Measurements from ENCODE around the gene USP9X.
"Not testable (repeated sequence)": the region's sequence is repeated elsewhere in the genome, so short reads cannot be mapped to it uniquely, and the experiment has no call there.

USP9X gene

DNA sequence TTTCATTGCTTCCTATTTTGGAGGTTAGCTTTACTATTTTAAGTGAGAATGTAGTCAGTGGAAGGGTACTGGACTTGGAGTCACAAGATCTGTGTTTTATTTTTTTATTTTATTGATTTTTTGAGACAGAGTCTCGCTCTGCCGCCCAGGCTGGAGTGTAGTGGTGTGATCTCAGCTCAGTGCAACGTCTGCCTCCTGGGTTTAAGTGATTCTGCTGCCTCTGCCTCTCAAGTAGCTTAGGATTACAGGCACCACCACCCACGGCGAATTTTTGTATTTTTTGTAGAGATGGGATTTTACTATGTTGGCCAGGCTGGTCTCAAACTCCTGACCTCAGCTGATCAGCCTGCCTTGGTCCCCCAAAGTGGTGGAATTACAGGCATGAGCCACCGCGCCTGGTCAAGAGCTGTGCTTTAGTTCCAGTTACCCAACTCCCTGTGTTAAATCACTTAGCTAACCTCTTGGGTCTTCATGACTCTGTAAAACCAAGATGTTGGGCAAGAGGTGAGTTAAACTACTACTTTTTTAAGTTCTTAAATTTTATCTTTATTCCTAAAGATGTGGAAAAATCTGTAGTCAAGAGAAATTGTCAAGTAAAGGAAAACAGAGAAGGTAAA, 11.2 kb downstream of the USP9X start:
- TF ChIP-seq SUZ12 (IDR thresholded peaks at IDR 0.05; ENCODE audit: extremely low read depth, insufficient read depth, insufficient read length) (no peak), ZNF274 (IDR thresholded peaks at IDR 0.05; ENCODE audit: low read depth, low read length) (no peak), YY1 (IDR thresholded peaks at IDR 0.05; ENCODE audit: insufficient read depth, insufficient read length) (no peak)
- Histone ChIP-seq H3K9me3 (ENCODE audit: insufficient read depth, low read length) (no peaks in the 10 kb centered on the region), H3K9ac (ENCODE audit: insufficient read length, low read depth) (no peak overlapping the region), H3K36me3 (ENCODE audit: insufficient read depth, insufficient read length, low read length) (peaks cover 3% of the 10 kb centered on the region), H3K4me1 (ENCODE audit: insufficient read depth, insufficient read length) (peaks cover 4% of the 10 kb centered on the region), H3K4me3 (ENCODE audit: insufficient read length, low read depth) (no peak overlapping the region), H3K27me3 (ENCODE audit: insufficient read depth, insufficient read length) (no peaks in the 10 kb centered on the region)
- DNase-seq (ENCODE audit: low read depth, low spot score): no peak

DNA sequence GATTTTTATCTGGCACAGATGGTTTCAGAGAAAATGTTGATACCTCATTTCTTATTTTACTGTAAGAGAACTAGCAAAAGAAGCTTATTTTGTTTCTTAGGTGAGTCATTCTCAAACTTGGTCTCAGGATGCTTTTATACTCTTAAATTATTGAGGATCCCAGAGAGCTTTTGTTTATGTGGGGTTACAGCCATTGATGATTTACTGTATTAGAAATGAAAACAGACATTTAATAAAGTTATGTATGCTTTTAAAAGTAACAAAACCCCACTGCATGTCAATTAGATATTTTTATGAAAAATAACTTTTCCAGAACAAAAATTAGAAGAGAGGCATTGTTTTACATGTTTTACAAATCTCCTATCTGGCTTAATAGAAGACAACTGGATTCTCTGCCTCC, 12.1 kb downstream of the USP9X start:
- no peaks in the 10 kb centered on the region for H3K9me3 ChIP-seq (ENCODE audit: insufficient read depth, low read length)
- peaks cover 3% of the 10 kb centered on the region for H3K36me3 ChIP-seq (ENCODE audit: insufficient read depth, insufficient read length, low read length)
- no peaks in the 10 kb centered on the region for H3K27me3 ChIP-seq (ENCODE audit: insufficient read depth, insufficient read length)
- no peak overlapping the region for H3K4me3 ChIP-seq (ENCODE audit: insufficient read length, low read depth)
- no peak overlapping the region for H3K9ac ChIP-seq (ENCODE audit: insufficient read length, low read depth)
- TF ChIP-seq ZNF274 (IDR thresholded peaks at IDR 0.05; ENCODE audit: low read depth, low read length) (no peak), SUZ12 (IDR thresholded peaks at IDR 0.05; ENCODE audit: extremely low read depth, insufficient read depth, insufficient read length) (no peak), YY1 (IDR thresholded peaks at IDR 0.05; ENCODE audit: insufficient read depth, insufficient read length) (no peak)
- H3K4me1 ChIP-seq (ENCODE audit: insufficient read depth, insufficient read length): no peaks in the 10 kb centered on the region
- no peak for DNase-seq (ENCODE audit: low read depth, low spot score)

- H3K9me3 ChIP-seq (ENCODE audit: insufficient read depth, low read length): no peaks in the 10 kb centered on the region
- TF ChIP-seq SUZ12 (IDR thresholded peaks at IDR 0.05; ENCODE audit: extremely low read depth, insufficient read depth, insufficient read length) (no peak), ZNF274 (IDR thresholded peaks at IDR 0.05; ENCODE audit: low read depth, low read length) (no peak), YY1 (IDR thresholded peaks at IDR 0.05; ENCODE audit: insufficient read depth, insufficient read length) (no peak)
- no peak overlapping the region for H3K4me3 ChIP-seq (ENCODE audit: insufficient read length, low read depth)
- no peak overlapping the region for H3K9ac ChIP-seq (ENCODE audit: insufficient read length, low read depth)
- no peak for DNase-seq (ENCODE audit: low read depth, low spot score)
- H3K27me3 ChIP-seq (ENCODE audit: insufficient read depth, insufficient read length): no peaks in the 10 kb centered on the region
- no peaks in the 10 kb centered on the region for H3K4me1 ChIP-seq (ENCODE audit: insufficient read depth, insufficient read length)
- peaks cover 5% of the 10 kb centered on the region for H3K36me3 ChIP-seq (ENCODE audit: insufficient read depth, insufficient read length, low read length)
Observed at GRCh38 chrX:41100200-41100599, 15.0 kb downstream of the USP9X start.

DNA sequence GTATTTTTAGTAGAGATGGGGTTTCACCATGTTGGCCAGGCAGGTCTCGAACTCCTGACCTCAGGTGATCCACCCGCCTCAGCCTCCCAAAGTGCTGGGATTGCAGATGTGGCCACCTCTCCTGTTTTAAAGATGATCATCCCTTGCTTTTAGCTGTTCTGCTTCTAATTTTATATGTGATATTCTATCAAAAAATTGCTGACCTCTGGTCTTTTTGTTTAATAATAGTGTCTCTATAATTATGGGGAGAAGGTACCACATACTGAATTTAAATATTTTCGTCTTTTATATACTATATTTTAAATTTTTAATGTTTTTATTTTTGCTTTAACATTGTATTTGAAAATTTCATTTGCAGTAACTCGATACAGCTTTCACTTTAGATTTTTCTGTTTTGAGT, 15.6 kb downstream of the USP9X start:
- Histone ChIP-seq H3K27me3 (ENCODE audit: insufficient read depth, insufficient read length) (no peaks in the 10 kb centered on the region), H3K4me3 (ENCODE audit: insufficient read length, low read depth) (no peak overlapping the region), H3K9me3 (ENCODE audit: insufficient read depth, low read length) (no peaks in the 10 kb centered on the region), H3K36me3 (ENCODE audit: insufficient read depth, insufficient read length, low read length) (peaks cover 5% of the 10 kb centered on the region), H3K9ac (ENCODE audit: insufficient read length, low read depth) (no peak overlapping the region), H3K4me1 (ENCODE audit: insufficient read depth, insufficient read length) (no peaks in the 10 kb centered on the region)
- no peak for TF ChIP-seq SUZ12 (IDR thresholded peaks at IDR 0.05; ENCODE audit: extremely low read depth, insufficient read depth, insufficient read length)
- TF ChIP-seq YY1 (IDR thresholded peaks at IDR 0.05; ENCODE audit: insufficient read depth, insufficient read length): no peak
- TF ChIP-seq ZNF274 (IDR thresholded peaks at IDR 0.05; ENCODE audit: low read depth, low read length): no peak
- DNase-seq (ENCODE audit: low read depth, low spot score): no peak

GRCh38 chrX:41105005-41105404, 19.8 kb downstream of the USP9X start:
- Histone ChIP-seq H3K36me3 (ENCODE audit: insufficient read depth, insufficient read length, low read length) (peaks cover 2% of the 10 kb centered on the region), H3K4me3 (ENCODE audit: insufficient read length, low read depth) (no peak overlapping the region), H3K4me1 (ENCODE audit: insufficient read depth, insufficient read length) (peaks cover 3% of the 10 kb centered on the region), H3K27me3 (ENCODE audit: insufficient read depth, insufficient read length) (no peaks in the 10 kb centered on the region), H3K9me3 (ENCODE audit: insufficient read depth, low read length) (no peaks in the 10 kb centered on the region), H3K9ac (ENCODE audit: insufficient read length, low read depth) (no peak overlapping the region)
- no peak for DNase-seq (ENCODE audit: low read depth, low spot score)
- no peak for TF ChIP-seq SUZ12 (IDR thresholded peaks at IDR 0.05; ENCODE audit: extremely low read depth, insufficient read depth, insufficient read length)
- TF ChIP-seq YY1 (IDR thresholded peaks at IDR 0.05; ENCODE audit: insufficient read depth, insufficient read length): no peak
- no peak for TF ChIP-seq ZNF274 (IDR thresholded peaks at IDR 0.05; ENCODE audit: low read depth, low read length)

DNA sequence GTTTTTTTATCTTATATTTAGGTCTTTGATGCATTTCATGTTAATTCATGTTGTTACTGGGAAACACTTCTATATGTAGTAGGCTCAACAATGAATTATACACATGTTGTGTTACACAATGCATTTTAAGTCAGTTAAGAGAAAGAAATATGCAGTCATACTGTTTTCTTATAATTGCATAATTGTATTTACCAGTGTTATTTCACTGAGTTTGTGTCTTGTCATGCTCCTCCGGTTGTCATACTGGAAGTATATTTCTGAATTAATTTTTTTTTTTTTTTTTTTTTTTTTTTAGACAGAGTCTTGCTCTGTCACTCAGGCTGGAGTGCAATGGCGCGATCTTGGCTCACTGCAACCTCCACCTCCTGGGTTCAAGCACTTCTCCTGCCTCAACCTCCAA, 21.0 kb downstream of the USP9X start:
- not testable (repeated sequence) for H3K27me3 ChIP-seq (ENCODE audit: insufficient read depth, insufficient read length); H3K4me1 ChIP-seq (ENCODE audit: insufficient read depth, insufficient read length); DNase-seq (ENCODE audit: low read depth, low spot score); H3K9ac ChIP-seq (ENCODE audit: insufficient read length, low read depth); H3K9me3 ChIP-seq (ENCODE audit: insufficient read depth, low read length); H3K4me3 ChIP-seq (ENCODE audit: insufficient read length, low read depth); H3K36me3 ChIP-seq (ENCODE audit: insufficient read depth, insufficient read length, low read length)

GRCh38 chrX:41108007-41108406, 22.8 kb downstream of the USP9X start:
- peaks cover 2% of the 10 kb centered on the region for H3K36me3 ChIP-seq (ENCODE audit: insufficient read depth, insufficient read length, low read length)
- H3K27me3 ChIP-seq (ENCODE audit: insufficient read depth, insufficient read length): no peaks in the 10 kb centered on the region
- no peaks in the 10 kb centered on the region for H3K9me3 ChIP-seq (ENCODE audit: insufficient read depth, low read length)
- TF ChIP-seq YY1 (IDR thresholded peaks at IDR 0.05; ENCODE audit: insufficient read depth, insufficient read length) (no peak), SUZ12 (IDR thresholded peaks at IDR 0.05; ENCODE audit: extremely low read depth, insufficient read depth, insufficient read length) (no peak), ZNF274 (IDR thresholded peaks at IDR 0.05; ENCODE audit: low read depth, low read length) (no peak)
- H3K4me1 ChIP-seq (ENCODE audit: insufficient read depth, insufficient read length): peaks cover 3% of the 10 kb centered on the region
- H3K9ac ChIP-seq (ENCODE audit: insufficient read length, low read depth): no peak overlapping the region
- no peak overlapping the region for H3K4me3 ChIP-seq (ENCODE audit: insufficient read length, low read depth)
- DNase-seq (ENCODE audit: low read depth, low spot score): no peak
